Loucy (cell line): Measurements from ENCODE around the gene CSF1.

ENCODE experiments used
- H2AFZ ChIP-seq: fragments of 200-600 bp; sonication (generic); 2 replicates; pipeline ENCODE4 v1.6.0; 2016; ENCODE audit warnings: antibody characterized with exemption, mild to moderate bottlenecking, low read length, moderate library complexity
- H3F3A ChIP-seq: fragments of 200-600 bp; 2 replicates; pipeline ENCODE4 v1.6.0; 2016; ENCODE audit warnings: antibody characterized with exemption, low read depth, mild to moderate bottlenecking
- H3K27me3 ChIP-seq: fragments of 200-600 bp; sonication (generic); 2 replicates; pipeline ENCODE4 v1.6.1; 2014; ENCODE audit warnings: low read length, mild to moderate bottlenecking; ENCODE audit not compliant: insufficient read depth, poor library complexity, severe bottlenecking
- H3K36me3 ChIP-seq: fragments of 200-600 bp; sonication (generic); 2 replicates; pipeline ENCODE4 v1.6.1; 2016; ENCODE audit warnings: low read length; ENCODE audit not compliant: insufficient read depth
- H3K4me1 ChIP-seq: fragments of 200-600 bp; sonication (generic); 2 replicates; pipeline ENCODE4 v1.5.1; 2014; ENCODE audit warnings: low read length, mild to moderate bottlenecking; ENCODE audit not compliant: insufficient read depth, poor library complexity, severe bottlenecking
- H3K4me2 ChIP-seq: fragments of 200-600 bp; sonication (generic); 2 replicates; pipeline ENCODE4 v1.6.0; 2014; ENCODE audit warnings: antibody characterized with exemption, low read length, low read depth, mild to moderate bottlenecking; ENCODE audit not compliant: poor library complexity, severe bottlenecking
- H3K4me3 ChIP-seq: fragments of 200-600 bp; sonication (generic); 2 replicates; pipeline ENCODE4 v1.5.1; 2014; ENCODE audit warnings: low read length, mild to moderate bottlenecking, mixed read lengths; ENCODE audit not compliant: poor library complexity, severe bottlenecking
- H3K79me2 ChIP-seq: fragments of 200-600 bp; sonication (generic); 2 replicates; pipeline ENCODE4 v1.6.1; 2014; ENCODE audit warnings: low read length; ENCODE audit not compliant: insufficient read depth
- H3K9ac ChIP-seq: fragments of 200-600 bp; sonication (generic); 2 replicates; pipeline ENCODE4 v1.6.0; 2014; ENCODE audit warnings: mild to moderate bottlenecking, low read depth, low read length, moderate library complexity; ENCODE audit not compliant: poor library complexity, severe bottlenecking
- H3K9me2 ChIP-seq: fragments of 200-600 bp; sonication (generic); replicated peaks from 2 replicates; pipeline ENCODE4 v1.6.1; 2016; ENCODE audit warnings: low read depth, low read length, mixed read lengths
- H3K9me3 ChIP-seq: fragments of 200-600 bp; sonication (generic); 2 replicates; pipeline ENCODE4 v1.6.1; 2014; ENCODE audit warnings: mild to moderate bottlenecking, antibody characterized with exemption, low read length, low read depth; ENCODE audit not compliant: insufficient read depth
- H4K20me1 ChIP-seq: fragments of 200-600 bp; sonication (generic); 2 replicates; pipeline ENCODE4 v1.6.0; 2014; ENCODE audit warnings: antibody characterized with exemption, low read length, mild to moderate bottlenecking; ENCODE audit not compliant: insufficient read depth, poor library complexity, severe bottlenecking
- EZH2phosphoT487 ChIP-seq: fragments of 200-600 bp; IDR thresholded peaks from 2 replicates; pipeline ENCODE4 v1.6.1; 2018; ENCODE audit warnings: antibody characterized with exemption, mild to moderate bottlenecking, moderate library complexity, borderline replicate concordance
- TF ChIP-seq, protein P1 (sequence below): fragments of 200-600 bp; sonication (generic); conservative IDR thresholded peaks from 2 replicates; pipeline ENCODE4 v1.5.1; 2014; ENCODE audit warnings: mild to moderate bottlenecking, antibody characterized with exemption, low read length

The CSF1 gene

GRCh38 chr1:109929170-109929569, 18.5 kb downstream of the CSF1 start:
- Histone ChIP-seq H3K36me3 (peaks cover 65% of the 10 kb centered on the region), H2AFZ (no peak overlapping the region), H3K4me3 (no peak overlapping the region), H3K9ac (no peak overlapping the region), H3K9me2 (no peaks in the 10 kb centered on the region), H3F3A (0 out of 2 replicates have a peak, but pooled peaks cover 13% of the 10 kb centered on the region), H3K79me2 (peaks cover 21% of the 10 kb centered on the region), H3K27me3 (no peaks in the 10 kb centered on the region), H4K20me1 (peaks cover 54% of the 10 kb centered on the region), H3K4me2 (no peak overlapping the region), H3K9me3 (no peaks in the 10 kb centered on the region), H3K4me1 (peaks cover 7% of the 10 kb centered on the region)
- no peak for TF ChIP-seq EZH2phosphoT487
- TF ChIP-seq, protein P1, sequence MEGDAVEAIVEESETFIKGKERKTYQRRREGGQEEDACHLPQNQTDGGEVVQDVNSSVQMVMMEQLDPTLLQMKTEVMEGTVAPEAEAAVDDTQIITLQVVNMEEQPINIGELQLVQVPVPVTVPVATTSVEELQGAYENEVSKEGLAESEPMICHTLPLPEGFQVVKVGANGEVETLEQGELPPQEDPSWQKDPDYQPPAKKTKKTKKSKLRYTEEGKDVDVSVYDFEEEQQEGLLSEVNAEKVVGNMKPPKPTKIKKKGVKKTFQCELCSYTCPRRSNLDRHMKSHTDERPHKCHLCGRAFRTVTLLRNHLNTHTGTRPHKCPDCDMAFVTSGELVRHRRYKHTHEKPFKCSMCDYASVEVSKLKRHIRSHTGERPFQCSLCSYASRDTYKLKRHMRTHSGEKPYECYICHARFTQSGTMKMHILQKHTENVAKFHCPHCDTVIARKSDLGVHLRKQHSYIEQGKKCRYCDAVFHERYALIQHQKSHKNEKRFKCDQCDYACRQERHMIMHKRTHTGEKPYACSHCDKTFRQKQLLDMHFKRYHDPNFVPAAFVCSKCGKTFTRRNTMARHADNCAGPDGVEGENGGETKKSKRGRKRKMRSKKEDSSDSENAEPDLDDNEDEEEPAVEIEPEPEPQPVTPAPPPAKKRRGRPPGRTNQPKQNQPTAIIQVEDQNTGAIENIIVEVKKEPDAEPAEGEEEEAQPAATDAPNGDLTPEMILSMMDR = no peak

DNA sequence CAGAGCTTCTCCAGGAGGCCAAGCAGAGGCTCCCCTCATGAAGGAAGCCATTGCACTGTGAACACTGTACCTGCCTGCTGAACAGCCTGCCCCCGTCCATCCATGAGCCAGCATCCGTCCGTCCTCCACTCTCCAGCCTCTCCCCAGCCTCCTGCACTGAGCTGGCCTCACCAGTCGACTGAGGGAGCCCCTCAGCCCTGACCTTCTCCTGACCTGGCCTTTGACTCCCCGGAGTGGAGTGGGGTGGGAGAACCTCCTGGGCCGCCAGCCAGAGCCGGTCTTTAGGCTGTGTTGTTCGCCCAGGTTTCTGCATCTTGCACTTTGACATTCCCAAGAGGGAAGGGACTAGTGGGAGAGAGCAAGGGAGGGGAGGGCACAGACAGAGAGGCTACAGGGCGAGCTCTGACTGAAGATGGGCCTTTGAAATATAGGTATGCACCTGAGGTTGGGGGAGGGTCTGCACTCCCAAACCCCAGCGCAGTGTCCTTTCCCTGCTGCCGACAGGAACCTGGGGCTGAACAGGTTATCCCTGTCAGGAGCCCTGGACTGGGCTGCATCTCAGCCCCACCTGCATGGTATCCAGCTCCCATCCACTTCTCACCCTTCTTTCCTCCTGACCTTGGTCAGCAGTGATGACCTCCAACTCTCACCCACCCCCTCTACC, 19.1 kb downstream of the CSF1 start:
- no peak overlapping the region for H3K4me3 ChIP-seq
- TF ChIP-seq, protein P1 = no peak
- no peak for TF ChIP-seq EZH2phosphoT487
- H3K9me3 ChIP-seq = no peaks in the 10 kb centered on the region
- H3K79me2 ChIP-seq = peaks cover 16% of the 10 kb centered on the region
- no peak overlapping the region for H2AFZ ChIP-seq
- H3K36me3 ChIP-seq = peaks cover 59% of the 10 kb centered on the region
- H3K4me2 ChIP-seq = no peak overlapping the region
- no peaks in the 10 kb centered on the region for H3K27me3 ChIP-seq
- no peaks in the 10 kb centered on the region for H3K9me2 ChIP-seq
- 0 out of 2 replicates have a peak, but pooled peaks cover 13% of the 10 kb centered on the region for H3F3A ChIP-seq
- H4K20me1 ChIP-seq = peaks cover 48% of the 10 kb centered on the region
- H3K9ac ChIP-seq = no peak overlapping the region
- H3K4me1 ChIP-seq = peaks cover 13% of the 10 kb centered on the region

DNA sequence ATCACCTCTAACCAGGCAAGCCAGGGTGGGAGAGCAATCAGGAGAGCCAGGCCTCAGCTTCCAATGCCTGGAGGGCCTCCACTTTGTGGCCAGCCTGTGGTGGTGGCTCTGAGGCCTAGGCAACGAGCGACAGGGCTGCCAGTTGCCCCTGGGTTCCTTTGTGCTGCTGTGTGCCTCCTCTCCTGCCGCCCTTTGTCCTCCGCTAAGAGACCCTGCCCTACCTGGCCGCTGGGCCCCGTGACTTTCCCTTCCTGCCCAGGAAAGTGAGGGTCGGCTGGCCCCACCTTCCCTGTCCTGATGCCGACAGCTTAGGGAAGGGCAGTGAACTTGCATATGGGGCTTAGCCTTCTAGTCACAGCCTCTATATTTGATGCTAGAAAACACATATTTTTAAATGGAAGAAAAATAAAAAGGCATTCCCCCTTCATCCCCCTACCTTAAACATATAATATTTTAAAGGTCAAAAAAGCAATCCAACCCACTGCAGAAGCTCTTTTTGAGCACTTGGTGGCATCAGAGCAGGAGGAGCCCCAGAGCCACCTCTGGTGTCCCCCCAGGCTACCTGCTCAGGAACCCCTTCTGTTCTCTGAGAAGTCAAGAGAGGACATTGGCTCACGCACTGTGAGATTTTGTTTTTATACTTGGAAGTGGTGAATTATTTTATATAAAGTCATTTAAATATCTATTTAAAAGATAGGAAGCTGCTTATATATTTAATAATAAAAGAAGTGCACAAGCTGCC, 19.8 kb downstream of the CSF1 start:
- no peak overlapping the region for H3K9ac ChIP-seq
- H3K27me3 ChIP-seq = no peaks in the 10 kb centered on the region
- H3F3A ChIP-seq = 0 out of 2 replicates have a peak, but pooled peaks cover 13% of the 10 kb centered on the region
- H3K9me2 ChIP-seq = no peaks in the 10 kb centered on the region
- H3K9me3 ChIP-seq = no peaks in the 10 kb centered on the region
- no peak overlapping the region for H2AFZ ChIP-seq
- TF ChIP-seq, protein P1 = peak; percentile 40
- no peak for TF ChIP-seq EZH2phosphoT487
- peaks cover 52% of the 10 kb centered on the region for H3K36me3 ChIP-seq
- H3K79me2 ChIP-seq = peaks cover 9% of the 10 kb centered on the region; the same call in 1 of the 2 replicates
- no peak overlapping the region for H3K4me3 ChIP-seq
- peaks cover 42% of the 10 kb centered on the region for H4K20me1 ChIP-seq
- peaks cover 13% of the 10 kb centered on the region for H3K4me1 ChIP-seq
- H3K4me2 ChIP-seq = no peak overlapping the region
